Endothelial cell of coronary artery (primary cell): Measurements from ENCODE around the gene ORC3. TPM values are rescaled to one million over a fixed set of nuclear protein-coding genes. Genes with fewer than 3 reads are reported as not detected.

Experiments
- total RNA-seq: library from RNA; depleted of rRNA; stranded (reverse); fragments of >200 nt; gene quantifications from 2 replicates; pipeline ENCODE4 v1.2.3, GENCODE V29; 2014

ORC3 gene
- 11.9 and 14.3 TPM in 2 replicates for total RNA-seq

DNA sequence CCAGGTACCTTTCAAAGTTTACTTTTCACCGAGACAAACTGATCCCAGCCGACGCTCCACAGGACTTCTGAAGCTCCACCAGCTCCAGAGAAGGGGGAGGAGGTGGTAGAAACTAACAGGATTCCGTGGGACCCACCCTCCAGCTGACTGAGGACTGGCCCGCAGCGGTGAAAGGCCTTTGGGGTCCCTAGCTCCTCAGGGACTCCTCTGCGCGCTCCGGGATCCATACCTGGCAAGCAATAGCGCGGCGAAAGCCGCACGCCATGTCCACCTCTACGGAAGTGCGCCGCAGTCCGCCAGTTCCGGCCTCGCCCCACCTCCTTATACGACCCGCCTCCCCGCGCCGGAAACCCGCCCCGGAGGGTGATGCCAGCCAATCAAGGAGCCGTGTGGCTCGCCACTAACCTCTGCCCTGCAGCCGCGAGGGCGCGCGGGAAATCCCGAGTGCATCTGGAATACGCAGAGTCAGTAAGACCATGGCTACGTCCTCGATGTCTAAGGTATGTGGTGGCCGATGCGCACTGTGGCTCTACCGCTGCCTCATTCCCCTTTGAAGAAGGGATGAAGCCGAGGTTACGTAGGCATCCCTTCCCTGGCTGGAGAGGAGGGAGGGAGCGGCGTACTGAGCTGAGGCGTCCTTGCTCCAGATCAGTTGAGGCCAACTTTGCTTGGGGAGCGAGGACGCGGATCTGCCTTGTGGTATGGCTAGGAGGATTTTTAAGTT lies at the start of gene ORC3, which contains the start of gene RARS2:
TSS of gene ORC3 (plus strand) at position 443 of the 724 bp plus-strand sequence. CDS start at position 477, 34 bp downstream.
TSS of gene RARS2 (minus strand) at position 295 of the 724 bp plus-strand sequence. CDS start at position 265, 30 bp downstream.

DNA sequence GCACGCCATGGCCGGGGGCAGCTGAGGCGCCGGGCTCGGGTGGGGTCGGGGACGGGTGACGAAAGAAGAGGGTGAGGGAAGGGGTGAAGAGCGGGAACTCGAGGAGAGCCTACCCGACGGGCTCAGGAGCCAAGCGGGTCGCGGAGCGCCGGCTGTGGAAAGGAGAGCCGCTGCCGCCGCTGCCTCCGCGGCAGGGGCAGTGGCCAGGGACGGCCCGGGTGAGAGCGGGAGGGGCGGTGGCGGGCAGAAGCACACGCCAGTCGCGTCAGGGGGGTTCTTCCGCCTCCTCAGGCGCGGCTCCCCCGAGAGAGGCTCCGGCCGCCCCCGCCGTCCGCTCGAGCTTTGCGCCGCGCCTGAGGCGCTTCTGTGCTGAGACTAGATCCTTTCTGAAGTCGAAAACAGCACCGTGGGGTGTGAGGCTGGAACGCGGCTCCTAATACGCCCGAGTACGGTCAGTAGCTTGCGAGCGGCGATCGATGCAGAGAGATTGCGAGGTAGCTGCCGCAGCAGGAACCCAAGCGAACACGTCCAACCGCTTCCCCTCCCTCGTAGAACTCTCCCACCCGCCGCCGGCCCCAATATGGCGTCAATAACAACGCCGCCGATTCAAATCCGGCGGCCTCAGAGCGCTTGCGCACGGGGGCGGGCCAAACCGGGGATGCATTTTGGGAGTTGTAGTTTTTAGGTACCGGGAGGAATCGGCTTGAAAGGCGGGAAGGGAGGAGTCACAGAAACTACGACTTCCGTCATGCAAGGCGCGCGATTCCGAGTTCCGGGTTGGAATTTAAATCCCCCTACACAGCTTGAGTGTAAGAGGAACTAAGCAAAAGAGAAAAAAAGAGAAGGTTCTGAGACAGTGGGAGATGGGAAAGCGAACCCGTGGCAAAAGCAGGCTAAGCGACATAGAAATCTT lies 112.0 kb downstream of the ORC3 start, which contains the start of gene AKIRIN2:
TSS of gene AKIRIN2 (minus strand) at position 558 of the 913 bp plus-strand sequence. CDS start at position 9, 549 bp downstream.

Other genes with a start within 250 kb of the ORC3 start
- gene C6orf163, start 245.3 kb upstream of the ORC3 start, total RNA-seq, result 2.1 TPM in 2 replicates
- 0.18 and 0.19 TPM in 2 replicates for gene CFAP206, start 182.2 kb upstream of the ORC3 start, total RNA-seq
- gene SLC35A1, start 117.2 kb upstream of the ORC3 start, total RNA-seq, result 11.0 and 17.5 TPM in 2 replicates
- 25.3 and 32.7 TPM in 2 replicates for gene RARS2, start 148 bp upstream of the ORC3 start, total RNA-seq
- 15.4 and 15.9 TPM in 2 replicates for gene AKIRIN2, start 112.1 kb downstream of the ORC3 start, total RNA-seq